Upper lobe of right lung (tissue), 1 donor: Measurements from ENCODE around the gene MYLK. TPM values are rescaled to one million over a fixed set of nuclear protein-coding genes. Genes with fewer than 3 reads are reported as not detected.

Experiments used
- ATAC-seq: fragments of 200-7000 bp; cut with Tn5 transposase; one replicate; pipeline ENCODE4 v1.9.1; 2020; ENCODE audit warnings: mild to moderate bottlenecking, moderate library complexity
- DNase-seq: peaks from one replicate; pipeline ENCODE4 v3.0.0-alpha.2; 2020
- H3K27ac ChIP-seq: fragments of 200-600 bp; one replicate; pipeline ENCODE4 v1.8.0; 2022
- H3K27me3 ChIP-seq: fragments of 200-600 bp; one replicate; pipeline ENCODE4 v1.8.0; 2022; ENCODE audit warnings: mild to moderate bottlenecking
- H3K36me3 ChIP-seq: fragments of 200-600 bp; one replicate; pipeline ENCODE4 v1.8.0; 2022
- H3K4me1 ChIP-seq: fragments of 200-600 bp; one replicate; pipeline ENCODE4 v1.8.0; 2022
- H3K4me3 ChIP-seq: fragments of 200-600 bp; one replicate; pipeline ENCODE4 v1.8.0; 2022; ENCODE audit warnings: mild to moderate bottlenecking
- H3K9me3 ChIP-seq: fragments of 200-600 bp; one replicate; pipeline ENCODE4 v1.8.0; 2022
- intact Hi-C: fragments of 100-400 bp; cut with DNase I; formaldehyde crosslinking; loops from one replicate; pipeline ENCODE4 v1.11.0; 2022
- total RNA-seq: library from RNA; stranded (reverse); fragmentation: NEBNext Ultra II Directional; extraction: Animal tissue kit (Norgen Biotek cat#: 25700); gene quantifications from one replicate; pipeline ENCODE4 v1.2.1, GENCODE V29; 2021
- TF ChIP-seq, protein P1 (sequence below): fragments of 200-600 bp; IDR thresholded peaks from one replicate; pipeline ENCODE4 v1.8.0; 2022; ENCODE audit warnings: antibody characterized with exemption
- donor health status: DM: no; HTN: yes; CAD: no; lungs with severe emphysema.

MYLK gene
- total RNA-seq, 1 donor from 2014 or later = 248 TPM

GRCh38 chr3:123624302-123624701 is 259.8 kb downstream of the MYLK start:
- peaks cover 56% of the 10 kb centered on the region for H3K36me3 ChIP-seq
- no peak overlapping the region for H3K4me3 ChIP-seq
- intact Hi-C loops = no loop called here
- DNase-seq (no peak), ATAC-seq (no peak)
- no peaks in the 10 kb centered on the region for H3K9me3 ChIP-seq
- peaks cover 8% of the 10 kb centered on the region for H3K4me1 ChIP-seq
- no peak overlapping the region for H3K27ac ChIP-seq
- TF ChIP-seq, protein P1, sequence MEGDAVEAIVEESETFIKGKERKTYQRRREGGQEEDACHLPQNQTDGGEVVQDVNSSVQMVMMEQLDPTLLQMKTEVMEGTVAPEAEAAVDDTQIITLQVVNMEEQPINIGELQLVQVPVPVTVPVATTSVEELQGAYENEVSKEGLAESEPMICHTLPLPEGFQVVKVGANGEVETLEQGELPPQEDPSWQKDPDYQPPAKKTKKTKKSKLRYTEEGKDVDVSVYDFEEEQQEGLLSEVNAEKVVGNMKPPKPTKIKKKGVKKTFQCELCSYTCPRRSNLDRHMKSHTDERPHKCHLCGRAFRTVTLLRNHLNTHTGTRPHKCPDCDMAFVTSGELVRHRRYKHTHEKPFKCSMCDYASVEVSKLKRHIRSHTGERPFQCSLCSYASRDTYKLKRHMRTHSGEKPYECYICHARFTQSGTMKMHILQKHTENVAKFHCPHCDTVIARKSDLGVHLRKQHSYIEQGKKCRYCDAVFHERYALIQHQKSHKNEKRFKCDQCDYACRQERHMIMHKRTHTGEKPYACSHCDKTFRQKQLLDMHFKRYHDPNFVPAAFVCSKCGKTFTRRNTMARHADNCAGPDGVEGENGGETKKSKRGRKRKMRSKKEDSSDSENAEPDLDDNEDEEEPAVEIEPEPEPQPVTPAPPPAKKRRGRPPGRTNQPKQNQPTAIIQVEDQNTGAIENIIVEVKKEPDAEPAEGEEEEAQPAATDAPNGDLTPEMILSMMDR = no peak
- no peaks in the 10 kb centered on the region for H3K27me3 ChIP-seq

GRCh38 chr3:123623346-123623880 is 260.7 kb downstream of the MYLK start:
- Histone ChIP-seq H3K36me3 (peaks cover 52% of the 10 kb centered on the region), H3K4me3 (no peak overlapping the region), H3K27me3 (no peaks in the 10 kb centered on the region), H3K4me1 (peaks cover 17% of the 10 kb centered on the region), H3K27ac (no peak overlapping the region), H3K9me3 (no peaks in the 10 kb centered on the region)
- no peak for DNase-seq
- intact Hi-C loops = no loop called here
- ATAC-seq = no peak
- TF ChIP-seq, protein P1 = no peak

DNA sequence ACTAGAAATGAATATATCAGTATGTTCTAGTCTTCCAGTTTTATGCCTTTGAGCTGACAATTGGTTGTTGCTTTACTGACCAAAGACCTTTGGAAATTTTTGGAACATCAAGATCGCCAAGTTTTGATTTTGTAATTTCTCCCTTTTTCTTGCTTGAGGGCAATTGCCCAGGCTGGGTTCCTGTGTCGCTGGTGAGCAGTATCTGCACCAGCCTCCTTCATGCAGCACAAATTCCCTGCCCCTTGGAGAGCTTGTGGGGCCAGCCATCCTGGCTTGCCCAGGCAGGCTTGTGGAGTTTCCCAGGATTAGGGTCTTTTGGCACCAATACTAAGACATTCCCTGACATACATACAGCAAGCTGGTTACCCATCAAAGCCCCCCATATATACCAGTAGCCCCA is 261.4 kb downstream of the MYLK start:
- ATAC-seq (no peak), DNase-seq (no peak)
- TF ChIP-seq, protein P1 = no peak
- peaks cover 51% of the 10 kb centered on the region for H3K36me3 ChIP-seq
- no peaks in the 10 kb centered on the region for H3K9me3 ChIP-seq
- H3K4me3 ChIP-seq = no peak overlapping the region
- H3K27me3 ChIP-seq = no peaks in the 10 kb centered on the region
- H3K4me1 ChIP-seq = peaks cover 24% of the 10 kb centered on the region
- H3K27ac ChIP-seq = no peak overlapping the region
- intact Hi-C loops = no loop called here

GRCh38 chr3:123621850-123622189 is 262.3 kb downstream of the MYLK start:
- DNase-seq (no peak), ATAC-seq (no peak)
- H3K36me3 ChIP-seq = peaks cover 47% of the 10 kb centered on the region
- TF ChIP-seq, protein P1 = no peak
- H3K4me1 ChIP-seq = peaks cover 24% of the 10 kb centered on the region
- H3K4me3 ChIP-seq = no peak overlapping the region
- H3K9me3 ChIP-seq = no peaks in the 10 kb centered on the region
- H3K27me3 ChIP-seq = no peaks in the 10 kb centered on the region
- H3K27ac ChIP-seq = no peak overlapping the region
- intact Hi-C loops = no loop called here

DNA sequence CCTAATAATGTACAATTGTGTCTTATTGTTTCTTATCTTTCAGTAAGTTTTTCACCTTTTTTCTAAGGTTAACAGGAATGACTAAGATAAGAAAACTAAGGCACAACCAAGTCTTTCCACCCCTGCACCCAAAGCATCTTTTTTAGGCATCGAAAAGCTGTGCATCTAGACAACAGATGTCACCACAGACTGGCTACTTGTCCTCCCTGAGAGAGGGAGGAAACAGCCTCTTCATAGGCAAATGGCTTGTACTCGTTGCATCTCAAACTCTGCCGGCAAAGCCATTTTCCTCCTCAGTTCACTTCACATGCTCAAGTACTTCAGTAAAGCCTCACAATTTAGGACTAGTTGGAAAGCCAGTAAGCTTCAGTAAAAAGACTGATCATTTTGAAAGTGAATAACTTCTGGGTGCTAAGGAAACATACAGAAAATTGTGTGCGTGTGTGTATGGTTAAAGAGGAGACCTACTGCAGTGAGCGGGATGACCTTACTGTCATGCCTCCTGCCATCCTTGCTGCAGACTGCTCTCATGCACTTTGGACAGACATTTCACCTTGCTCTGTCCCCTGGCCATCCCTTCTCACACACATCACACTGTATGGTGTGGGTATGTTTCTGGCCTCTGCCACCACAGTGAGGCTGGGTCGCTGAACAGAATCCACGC is 262.8 kb downstream of the MYLK start:
- no peaks in the 10 kb centered on the region for H3K9me3 ChIP-seq
- peaks cover 46% of the 10 kb centered on the region for H3K36me3 ChIP-seq
- TF ChIP-seq, protein P1 = no peak
- H3K27ac ChIP-seq = no peak overlapping the region
- intact Hi-C loops = no loop called here
- no peaks in the 10 kb centered on the region for H3K27me3 ChIP-seq
- DNase-seq (no peak), ATAC-seq (no peak)
- H3K4me1 ChIP-seq = peaks cover 24% of the 10 kb centered on the region
- H3K4me3 ChIP-seq = no peak overlapping the region
